HG02970 (cell line): ENCODE measurements around the gene SATB1.
"Not testable (repeated sequence)": the region's sequence is repeated elsewhere in the genome, so short reads cannot be mapped to it uniquely, and the experiment has no call there.

ENCODE experiments used
- ATAC-seq: cut with Tn5 transposase; IDR thresholded peaks from one replicate; pipeline ENCODE4 v1.9.1; 2021; ENCODE audit warnings: mild to moderate bottlenecking, moderate library complexity, moderate number of reproducible peaks; ENCODE audit not compliant: unreplicated experiment, low FRiP score

Gene SATB1

GRCh38 chr3:18355832-18356231, 69.3 kb downstream of the SATB1 start:
- no peak for ATAC-seq

GRCh38 chr3:18354701-18355100, 70.4 kb downstream of the SATB1 start:
- ATAC-seq, result no peak

- no peak for ATAC-seq
Observed at GRCh38 chr3:18351823-18352744, 73.1 kb downstream of the SATB1 start.

GRCh38 chr3:18351069-18351628, 74.0 kb downstream of the SATB1 start:
- ATAC-seq, result no peak

- ATAC-seq, result no peak
Observed at GRCh38 chr3:18349197-18349798, 75.8 kb downstream of the SATB1 start.

GRCh38 chr3:18346097-18346496, 79.0 kb downstream of the SATB1 start:
- ATAC-seq, result no peak

GRCh38 chr3:18345015-18345367, 80.1 kb downstream of the SATB1 start:
- ATAC-seq, result no peak

- no peak for ATAC-seq
Observed at GRCh38 chr3:18344306-18345014, 80.7 kb downstream of the SATB1 start.

- no peak for ATAC-seq
Observed at GRCh38 chr3:18343809-18344208, 81.3 kb downstream of the SATB1 start.

GRCh38 chr3:18338827-18339514, 86.2 kb downstream of the SATB1 start:
- ATAC-seq, result no peak

GRCh38 chr3:18337231-18337630, 87.9 kb downstream of the SATB1 start:
- ATAC-seq, result no peak

- ATAC-seq, result no peak
Observed at GRCh38 chr3:18334837-18335601, 90.1 kb downstream of the SATB1 start.

- not testable (repeated sequence) for ATAC-seq
Observed at GRCh38 chr3:18330772-18331441, 94.2 kb downstream of the SATB1 start.

GRCh38 chr3:18308096-18308650, 117.0 kb downstream of the SATB1 start:
- ATAC-seq, result no peak

GRCh38 chr3:18307529-18307928, 117.6 kb downstream of the SATB1 start:
- ATAC-seq, result no peak

- no peak for ATAC-seq
Observed at GRCh38 chr3:18302517-18302916, 122.6 kb downstream of the SATB1 start.

GRCh38 chr3:18301781-18302180, 123.4 kb downstream of the SATB1 start:
- ATAC-seq, result no peak

- no peak for ATAC-seq
Observed at GRCh38 chr3:18300916-18301315, 124.2 kb downstream of the SATB1 start.

- no peak for ATAC-seq
Observed at GRCh38 chr3:18297126-18297525, 128.0 kb downstream of the SATB1 start.
